Measurements from ENCODE around the gene PTAR1.

The PTAR1 gene

GRCh38 chr9:69748304-69748703 is 11.5 kb downstream of the PTAR1 start:
- no peak for DNase-seq

DNA sequence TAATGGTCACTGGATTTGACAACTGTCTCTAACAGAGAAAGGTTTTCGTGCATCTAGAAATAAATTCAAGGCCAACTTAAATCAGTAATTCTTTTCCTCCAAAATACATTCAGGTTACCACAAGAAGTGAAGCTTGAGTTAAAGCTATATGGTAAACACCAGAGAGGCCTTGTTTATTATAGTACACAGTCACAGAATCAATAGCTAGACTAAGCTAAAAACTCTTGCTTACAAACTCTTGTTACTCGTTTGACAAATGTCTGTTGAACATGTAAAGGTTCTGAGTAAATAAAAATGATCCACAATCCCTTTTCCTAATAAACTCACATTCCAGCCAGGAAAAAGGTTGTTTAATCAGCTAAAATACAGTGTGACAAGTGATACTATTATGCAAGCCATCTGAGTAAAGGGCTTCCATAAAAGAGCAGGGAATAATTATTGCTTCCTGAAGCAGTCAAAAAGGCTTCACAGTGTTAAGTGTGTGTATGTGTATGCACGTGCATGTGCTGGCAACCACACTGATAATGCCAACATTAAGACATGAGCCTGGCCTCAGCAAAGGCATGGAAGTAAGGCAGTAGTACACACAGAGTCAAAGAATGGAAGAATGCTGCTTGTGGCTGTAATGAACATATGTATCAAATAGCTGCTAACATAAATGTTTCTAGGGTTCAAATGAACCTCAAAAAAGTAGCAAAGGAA is 12.8 kb downstream of the PTAR1 start:
- no peak for DNase-seq

GRCh38 chr9:69745716-69746437 is 13.9 kb downstream of the PTAR1 start:
- DNase-seq: no peak

DNA sequence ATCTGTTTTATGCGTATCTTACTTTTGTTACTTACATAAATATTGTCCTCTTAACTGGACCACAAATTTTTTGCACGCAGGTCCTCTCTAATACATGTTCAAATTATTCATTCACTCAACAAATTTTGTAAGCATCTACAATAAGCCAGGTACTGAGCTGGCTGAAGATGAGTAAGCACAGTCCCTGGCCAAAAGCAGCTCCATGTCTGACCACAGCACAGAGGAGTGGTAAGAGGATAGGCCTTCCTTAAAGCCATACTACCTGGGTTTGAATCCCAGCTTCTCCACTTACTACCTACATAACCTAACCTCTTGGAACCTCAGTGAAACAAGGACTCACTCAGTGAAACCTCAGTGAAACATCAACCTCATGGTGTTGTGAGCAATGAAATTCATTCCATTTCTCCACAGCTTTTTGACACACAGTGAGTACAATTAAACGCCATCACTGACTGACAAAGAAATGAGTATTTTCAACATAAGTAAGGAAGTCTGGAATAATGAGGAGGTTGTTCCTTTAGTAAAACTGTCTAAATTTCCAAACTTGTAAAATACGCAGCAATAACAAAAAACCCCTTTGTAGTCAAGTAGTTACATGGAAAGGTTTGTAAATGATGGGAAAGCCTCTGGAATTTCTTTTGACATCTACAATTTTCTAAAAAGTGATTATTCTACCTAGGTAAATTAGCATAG is 15.0 kb downstream of the PTAR1 start:
- DNase-seq: no peak

DNA sequence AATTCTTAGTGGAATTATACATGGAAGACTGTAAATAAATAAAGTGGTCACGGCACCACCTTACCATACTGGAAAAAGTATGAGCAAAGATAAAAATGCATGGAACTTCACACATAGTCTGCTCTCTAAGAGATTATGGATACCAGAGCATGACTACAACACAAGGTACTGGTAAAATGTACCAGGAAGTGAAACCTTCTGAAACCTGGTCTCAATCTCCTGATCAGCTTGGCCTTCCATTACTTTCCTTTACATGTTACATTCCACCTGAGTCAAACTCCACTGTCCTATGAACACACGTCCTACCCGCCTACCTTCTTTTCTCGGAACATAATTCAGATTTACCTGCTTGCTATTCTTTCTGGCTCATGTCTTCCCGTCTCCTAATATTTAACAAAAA is 15.9 kb downstream of the PTAR1 start:
- DNase-seq: no peak

GRCh38 chr9:69740872-69741505 is 18.8 kb downstream of the PTAR1 start:
- no peak for DNase-seq

DNA sequence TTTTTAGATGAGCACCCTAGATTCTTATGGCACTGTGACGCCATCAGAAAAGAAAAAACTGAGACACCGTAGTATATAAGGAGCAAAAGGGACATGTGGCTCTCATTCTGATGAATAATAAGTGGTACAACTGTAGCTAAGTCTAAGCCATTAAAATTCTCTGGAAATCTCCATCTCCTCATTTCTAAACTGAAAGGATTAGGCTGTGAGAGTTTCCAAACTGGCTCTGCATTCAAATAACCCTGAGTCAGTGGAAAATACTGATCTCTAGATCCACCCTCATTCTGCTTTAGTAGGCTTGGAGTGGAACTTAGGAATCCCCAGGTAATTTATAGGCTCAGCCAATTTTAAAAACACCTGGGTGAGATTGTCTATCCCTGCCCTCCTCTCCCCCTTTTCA is 28.5 kb downstream of the PTAR1 start:
- DNase-seq: no peak

GRCh38 chr9:69719983-69720382 is 39.8 kb downstream of the PTAR1 start:
- no peak for DNase-seq

GRCh38 chr9:69719367-69719766 is 40.4 kb downstream of the PTAR1 start:
- DNase-seq: no peak

DNA sequence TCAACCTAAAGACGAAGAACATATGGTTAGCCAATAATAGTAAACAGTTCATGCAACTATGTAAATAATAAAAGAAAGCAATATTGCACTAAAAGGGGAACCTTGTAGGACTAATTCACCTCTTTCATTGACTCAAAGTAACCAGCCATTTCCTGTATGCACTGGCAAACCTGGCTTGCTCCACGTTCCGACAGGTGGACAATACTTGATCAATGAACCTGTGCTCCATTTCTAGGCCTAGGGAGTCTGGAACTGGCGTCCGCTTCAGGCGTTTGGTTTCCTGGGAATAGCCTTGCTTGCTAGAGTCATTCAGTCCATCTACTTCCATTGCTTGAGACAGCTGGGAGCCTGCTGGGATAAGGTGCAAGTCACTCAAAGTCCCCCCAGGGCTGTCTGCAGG is 41.6 kb downstream of the PTAR1 start:
- DNase-seq: no peak

DNA sequence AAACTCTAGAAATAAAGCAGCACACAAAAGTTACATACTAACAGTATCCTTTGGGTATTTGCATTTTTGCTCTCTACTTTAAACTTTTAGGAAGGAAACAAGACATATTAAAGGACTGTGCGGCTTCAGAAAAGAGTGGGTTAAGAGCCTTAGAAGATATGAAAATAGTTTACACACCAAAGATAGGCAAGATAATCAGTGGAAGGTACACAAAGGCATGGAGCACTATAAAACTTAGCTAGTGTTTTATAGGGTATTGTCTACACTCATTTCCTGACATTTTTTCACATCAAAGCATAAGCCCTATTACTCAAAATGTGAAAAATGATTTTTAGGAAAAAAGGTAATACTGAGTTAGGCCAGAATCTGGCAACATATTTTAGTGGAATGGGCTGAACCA is 44.0 kb downstream of the PTAR1 start:
- DNase-seq: no peak

DNA sequence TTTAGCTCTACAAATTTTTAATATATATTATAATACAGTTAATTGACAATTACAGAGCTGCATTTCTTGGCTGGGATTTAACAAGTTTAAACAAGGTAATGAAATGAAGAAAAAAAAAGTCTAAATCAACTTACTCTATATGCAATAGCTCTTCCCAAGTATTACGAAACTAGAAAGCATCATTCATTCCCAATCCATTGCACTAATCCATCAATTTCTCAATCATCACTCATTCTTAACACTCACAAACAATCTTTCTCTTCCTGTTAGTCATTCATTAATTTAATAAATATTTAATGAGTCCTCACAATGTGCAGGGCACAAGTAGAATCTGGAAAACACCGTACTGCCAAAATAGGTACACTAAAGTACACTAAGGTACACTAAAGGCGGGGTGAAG is 44.7 kb downstream of the PTAR1 start:
- DNase-seq: no peak

DNA sequence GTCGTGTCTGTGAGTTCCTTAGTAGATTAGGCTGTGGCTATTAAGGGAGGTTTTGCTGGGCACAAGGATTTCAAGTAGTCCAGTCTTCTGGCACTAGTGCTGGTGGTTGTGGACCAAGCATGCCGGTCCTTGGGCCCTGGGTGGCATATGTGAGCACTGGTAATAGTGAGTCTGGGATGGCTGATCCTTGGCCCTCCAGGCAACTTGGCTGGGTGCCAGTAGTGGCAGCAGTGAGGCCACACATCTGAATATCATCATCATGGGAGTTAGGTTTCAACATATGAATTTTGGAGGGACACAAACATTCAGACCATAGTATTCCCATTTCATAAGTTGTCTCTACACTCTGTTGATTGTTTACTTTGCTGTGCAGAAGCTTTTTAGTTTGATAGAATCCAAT is 62.3 kb downstream of the PTAR1 start:
- DNase-seq: no peak

GRCh38 chr9:69696802-69697201 is 63.0 kb downstream of the PTAR1 start:
- no peak for DNase-seq

DNA sequence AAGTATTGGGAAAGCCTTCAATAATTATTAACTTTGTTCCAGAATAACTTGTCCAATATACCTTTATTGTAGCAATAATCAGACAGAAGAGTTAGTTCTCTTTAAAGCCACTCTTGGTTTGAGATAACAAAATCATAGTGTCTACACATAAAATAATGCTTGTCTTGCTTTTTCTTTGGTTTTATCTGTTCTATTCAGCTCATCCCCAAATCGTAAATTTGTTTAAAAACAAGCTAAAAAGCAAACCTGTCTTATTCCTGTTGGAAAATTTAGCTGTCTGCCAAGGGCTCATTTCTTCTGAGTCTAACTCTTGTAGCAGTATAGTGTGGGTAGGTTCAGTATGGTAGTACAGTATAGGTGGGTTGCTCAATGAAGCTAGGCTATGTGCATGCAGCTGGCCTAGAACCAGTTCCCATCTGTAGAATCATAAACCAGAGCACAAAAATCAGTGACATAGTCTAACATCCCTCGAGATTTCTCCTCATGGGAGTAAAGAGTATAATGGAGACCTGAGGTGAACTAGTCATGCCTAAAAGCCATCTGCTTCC is 69.7 kb downstream of the PTAR1 start:
- DNase-seq: no peak

GRCh38 chr9:69683927-69684326 is 75.9 kb downstream of the PTAR1 start:
- no peak for DNase-seq

- no peak for DNase-seq
Measured at GRCh38 chr9:69678843-69679538, 80.8 kb downstream of the PTAR1 start.

GRCh38 chr9:69677931-69678330 is 81.9 kb downstream of the PTAR1 start:
- DNase-seq: no peak

DNA sequence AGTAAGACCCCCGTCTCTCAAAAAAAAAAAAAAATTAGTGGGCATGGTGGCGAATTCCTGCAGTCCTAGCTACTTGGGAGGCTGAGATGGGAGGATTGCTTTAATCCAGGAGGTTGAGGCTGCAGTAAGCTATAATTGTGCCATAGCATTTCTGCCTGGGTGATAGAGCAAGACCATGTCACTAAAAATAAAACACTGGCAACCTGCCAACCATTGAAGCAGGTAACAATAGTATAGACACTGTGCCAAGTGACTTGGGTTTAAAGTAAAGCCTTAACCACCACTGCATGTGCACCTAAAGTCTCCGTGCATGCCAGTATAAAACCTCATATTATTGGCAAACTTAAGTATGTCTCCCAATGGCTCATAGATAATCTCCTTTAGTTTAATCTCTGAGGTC is 84.2 kb downstream of the PTAR1 start:
- DNase-seq: no peak

GRCh38 chr9:69674716-69675438 is 84.9 kb downstream of the PTAR1 start:
- DNase-seq: no peak

DNA sequence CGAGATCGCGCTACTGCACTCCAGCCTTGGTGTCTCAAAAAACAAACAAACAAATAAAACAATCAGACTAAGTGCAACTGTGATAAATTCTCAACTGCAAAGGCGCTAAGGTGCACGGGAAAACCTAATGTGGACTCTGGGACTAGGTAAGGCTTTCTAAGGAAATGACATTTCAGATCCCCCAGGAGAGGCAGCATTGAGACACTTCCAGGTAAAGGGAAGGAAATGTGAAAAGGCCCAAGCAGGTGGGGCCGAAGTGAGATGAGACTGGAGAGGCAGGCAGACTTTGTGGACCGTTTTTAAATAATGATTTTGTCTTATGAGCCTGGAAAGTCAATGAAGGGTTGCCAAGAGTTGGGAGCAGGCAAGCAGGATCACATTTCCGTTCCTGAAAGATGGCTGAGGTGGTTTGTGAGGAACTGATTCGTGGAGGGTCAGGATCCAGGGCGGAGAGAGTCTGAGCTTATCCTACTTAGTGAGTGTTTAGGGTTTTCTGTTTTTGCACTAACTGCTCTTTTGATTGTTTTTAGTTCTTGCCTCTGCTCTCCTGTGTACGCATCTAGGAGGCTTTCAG is 85.6 kb downstream of the PTAR1 start:
- DNase-seq: no peak

DNA sequence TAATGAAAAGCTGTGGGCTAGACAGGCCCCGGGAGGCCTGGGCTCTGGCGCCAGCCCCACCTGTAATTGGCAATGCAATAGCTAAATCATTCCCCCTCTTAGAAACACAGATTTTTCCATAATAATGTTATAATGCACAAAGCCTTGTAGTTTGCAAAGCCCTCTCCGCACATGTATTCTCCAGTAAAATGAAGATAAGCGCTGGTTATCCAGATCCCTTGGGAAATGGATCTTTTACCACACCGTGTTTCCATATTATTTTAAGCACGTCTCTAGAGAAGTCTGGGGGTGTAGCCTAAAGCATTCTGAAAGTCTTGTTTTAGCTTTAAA is 86.5 kb downstream of the PTAR1 start:
- no peak for DNase-seq

Measured in CD4-positive, alpha-beta T cell treated with Interleukin-6 for 4 hours (primary cell).